Liver (tissue), 3 donors: ENCODE data around the gene CCDC191.

ENCODE experiments used
- EGR1 ChIP-seq, 2 donors: IDR thresholded peaks; 2 replicates each; pipeline ENCODE4 v1.6.1; 2016 to 2018; ENCODE audit warnings: antibody characterized with exemption in 2 of 2, low read depth in 2 of 2
- FOXA1 ChIP-seq: IDR thresholded peaks from 2 replicates; pipeline ENCODE4 v1.6.1; 2016; ENCODE audit warnings: antibody characterized with exemption
- GABPA ChIP-seq, 2 donors: IDR thresholded peaks in 1 of 2; conservative IDR thresholded peaks in 1 of 2; 2 replicates each; pipeline ENCODE4 v1.6.1; 2016; ENCODE audit warnings: antibody characterized with exemption in 2 of 2, mild to moderate bottlenecking in 1 of 2, moderate library complexity in 1 of 2
- RAD21 ChIP-seq, 2 donors: IDR thresholded peaks; 2 replicates each; pipeline ENCODE4 v1.6.1; 2016; ENCODE audit warnings: antibody characterized with exemption in 2 of 2, mild to moderate bottlenecking in 2 of 2
- RXRA ChIP-seq, 2 donors: IDR thresholded peaks; 2 replicates each; pipeline ENCODE4 v1.6.1; 2017 to 2018; ENCODE audit warnings: antibody characterized with exemption in 2 of 2, mild to moderate bottlenecking in 1 of 2
- SP1 ChIP-seq: IDR thresholded peaks from 2 replicates; pipeline ENCODE4 v1.6.1; 2018; ENCODE audit warnings: antibody characterized with exemption, mild to moderate bottlenecking
- TAF1 ChIP-seq: conservative IDR thresholded peaks from 2 replicates; pipeline ENCODE4 v1.6.1; 2016; ENCODE audit warnings: antibody characterized with exemption, mild to moderate bottlenecking
- YY1 ChIP-seq: IDR thresholded peaks from 2 replicates; pipeline ENCODE4 v1.6.1; 2016; ENCODE audit warnings: antibody characterized with exemption, mild to moderate bottlenecking
- TF ChIP-seq, protein P1 (sequence below): IDR thresholded peaks from 2 replicates; pipeline ENCODE4 v1.6.1; 2016; ENCODE audit warnings: antibody characterized with exemption, mild to moderate bottlenecking
- TF ChIP-seq, protein P2 (sequence below): fragments of 150-350 bp; IDR thresholded peaks from 2 replicates; pipeline ENCODE4 v1.5.1; 2017; ENCODE audit warnings: improper control_type of control experiment, low read depth, low read length; ENCODE audit not compliant: missing input control
- TF ChIP-seq, protein P3 (sequence below): IDR thresholded peaks from 2 replicates; pipeline ENCODE4 v1.6.1; 2016; ENCODE audit warnings: antibody characterized with exemption
- donor health status: healthy.
- donor health status: healthy.

DNA sequence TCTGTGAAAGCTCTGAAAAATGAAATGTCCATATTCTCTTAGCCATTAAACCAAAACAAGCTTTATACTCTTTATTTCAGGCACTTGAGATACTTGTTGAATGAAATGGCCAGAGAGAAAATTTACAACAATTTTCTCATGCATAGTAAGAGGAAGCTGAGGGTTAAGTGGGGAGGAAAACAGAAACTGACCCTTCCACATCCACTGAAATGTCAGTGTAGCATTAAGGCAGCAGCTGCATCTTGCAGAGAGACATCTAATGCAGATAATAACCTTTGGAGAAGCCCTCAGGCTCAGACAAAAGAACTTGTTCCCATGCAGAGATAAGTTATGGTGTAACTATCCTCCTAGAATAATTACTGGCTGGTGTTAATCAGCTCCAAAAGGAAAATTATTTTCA lies 74.5 kb downstream of the CCDC191 start:
- TF ChIP-seq, protein P1, sequence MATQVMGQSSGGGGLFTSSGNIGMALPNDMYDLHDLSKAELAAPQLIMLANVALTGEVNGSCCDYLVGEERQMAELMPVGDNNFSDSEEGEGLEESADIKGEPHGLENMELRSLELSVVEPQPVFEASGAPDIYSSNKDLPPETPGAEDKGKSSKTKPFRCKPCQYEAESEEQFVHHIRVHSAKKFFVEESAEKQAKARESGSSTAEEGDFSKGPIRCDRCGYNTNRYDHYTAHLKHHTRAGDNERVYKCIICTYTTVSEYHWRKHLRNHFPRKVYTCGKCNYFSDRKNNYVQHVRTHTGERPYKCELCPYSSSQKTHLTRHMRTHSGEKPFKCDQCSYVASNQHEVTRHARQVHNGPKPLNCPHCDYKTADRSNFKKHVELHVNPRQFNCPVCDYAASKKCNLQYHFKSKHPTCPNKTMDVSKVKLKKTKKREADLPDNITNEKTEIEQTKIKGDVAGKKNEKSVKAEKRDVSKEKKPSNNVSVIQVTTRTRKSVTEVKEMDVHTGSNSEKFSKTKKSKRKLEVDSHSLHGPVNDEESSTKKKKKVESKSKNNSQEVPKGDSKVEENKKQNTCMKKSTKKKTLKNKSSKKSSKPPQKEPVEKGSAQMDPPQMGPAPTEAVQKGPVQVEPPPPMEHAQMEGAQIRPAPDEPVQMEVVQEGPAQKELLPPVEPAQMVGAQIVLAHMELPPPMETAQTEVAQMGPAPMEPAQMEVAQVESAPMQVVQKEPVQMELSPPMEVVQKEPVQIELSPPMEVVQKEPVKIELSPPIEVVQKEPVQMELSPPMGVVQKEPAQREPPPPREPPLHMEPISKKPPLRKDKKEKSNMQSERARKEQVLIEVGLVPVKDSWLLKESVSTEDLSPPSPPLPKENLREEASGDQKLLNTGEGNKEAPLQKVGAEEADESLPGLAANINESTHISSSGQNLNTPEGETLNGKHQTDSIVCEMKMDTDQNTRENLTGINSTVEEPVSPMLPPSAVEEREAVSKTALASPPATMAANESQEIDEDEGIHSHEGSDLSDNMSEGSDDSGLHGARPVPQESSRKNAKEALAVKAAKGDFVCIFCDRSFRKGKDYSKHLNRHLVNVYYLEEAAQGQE: no peak
- TF ChIP-seq RXRA (IDR thresholded peaks at IDR 0.05) (no peak), FOXA1 (no peak), GABPA (IDR thresholded peaks at IDR 0.05 in 1 of 2, conservative IDR thresholded peaks at IDR 0.05 in 1 of 2) (no peak), SP1 (no peak), EGR1 (IDR thresholded peaks at IDR 0.05; ENCODE audit: low read depth in 2 of 2) (no peak), RAD21 (IDR thresholded peaks at IDR 0.05) (no peak), YY1 (no peak), TAF1 (no peak)
- TF ChIP-seq, protein P2, sequence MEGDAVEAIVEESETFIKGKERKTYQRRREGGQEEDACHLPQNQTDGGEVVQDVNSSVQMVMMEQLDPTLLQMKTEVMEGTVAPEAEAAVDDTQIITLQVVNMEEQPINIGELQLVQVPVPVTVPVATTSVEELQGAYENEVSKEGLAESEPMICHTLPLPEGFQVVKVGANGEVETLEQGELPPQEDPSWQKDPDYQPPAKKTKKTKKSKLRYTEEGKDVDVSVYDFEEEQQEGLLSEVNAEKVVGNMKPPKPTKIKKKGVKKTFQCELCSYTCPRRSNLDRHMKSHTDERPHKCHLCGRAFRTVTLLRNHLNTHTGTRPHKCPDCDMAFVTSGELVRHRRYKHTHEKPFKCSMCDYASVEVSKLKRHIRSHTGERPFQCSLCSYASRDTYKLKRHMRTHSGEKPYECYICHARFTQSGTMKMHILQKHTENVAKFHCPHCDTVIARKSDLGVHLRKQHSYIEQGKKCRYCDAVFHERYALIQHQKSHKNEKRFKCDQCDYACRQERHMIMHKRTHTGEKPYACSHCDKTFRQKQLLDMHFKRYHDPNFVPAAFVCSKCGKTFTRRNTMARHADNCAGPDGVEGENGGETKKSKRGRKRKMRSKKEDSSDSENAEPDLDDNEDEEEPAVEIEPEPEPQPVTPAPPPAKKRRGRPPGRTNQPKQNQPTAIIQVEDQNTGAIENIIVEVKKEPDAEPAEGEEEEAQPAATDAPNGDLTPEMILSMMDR: no peak
- TF ChIP-seq, protein P3, sequence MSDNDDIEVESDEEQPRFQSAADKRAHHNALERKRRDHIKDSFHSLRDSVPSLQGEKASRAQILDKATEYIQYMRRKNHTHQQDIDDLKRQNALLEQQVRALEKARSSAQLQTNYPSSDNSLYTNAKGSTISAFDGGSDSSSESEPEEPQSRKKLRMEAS: no peak
